Measurements from ENCODE around the gene TRAF7. TPM values are rescaled to one million over a fixed set of nuclear protein-coding genes. Genes with fewer than 3 reads are reported as not detected.

TRAF7 gene
- total RNA-seq, 1 donor from 2014 or later = 66.1 TPM

DNA sequence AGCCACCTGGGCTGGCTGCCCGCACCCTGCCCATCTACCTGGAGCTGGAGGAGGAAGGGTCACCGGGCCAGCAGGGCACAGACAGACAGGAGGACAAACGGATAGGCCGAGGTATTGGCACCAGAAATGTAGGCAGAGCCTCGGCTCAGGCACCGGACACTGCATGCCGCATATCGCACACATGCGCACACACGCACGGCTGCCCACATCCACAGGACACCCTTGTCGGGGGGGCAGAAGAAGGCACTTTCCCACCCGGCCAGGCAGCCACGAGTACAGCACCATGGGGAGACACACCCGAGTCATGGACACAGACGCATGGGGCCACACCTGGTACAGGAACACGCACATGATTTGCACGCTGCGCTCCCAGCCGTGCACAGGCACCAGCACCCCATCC, 26.4 kb downstream of the TRAF7 start:
- no peak for DNase-seq (ENCODE audit: low read depth)

DNA sequence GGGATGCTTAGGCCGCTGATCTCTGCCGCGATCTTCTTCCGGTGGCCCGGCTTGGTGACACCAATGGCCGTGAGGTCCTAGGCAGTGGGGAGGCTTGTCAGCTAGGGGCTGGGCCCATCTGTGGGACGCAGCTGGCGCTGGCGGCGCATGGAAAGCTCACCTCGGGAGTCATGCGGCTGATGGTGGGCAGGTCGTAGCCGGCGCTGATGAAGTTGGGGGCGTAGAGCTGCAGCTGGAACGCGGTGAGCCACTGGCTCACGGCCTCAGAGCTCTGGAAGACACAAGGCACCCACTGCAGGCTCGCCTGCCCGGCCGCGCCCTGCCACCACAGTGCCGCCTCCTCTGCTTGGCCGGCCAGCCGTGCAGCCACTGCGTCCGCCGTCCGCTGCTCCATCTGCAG, 28.1 kb downstream of the TRAF7 start:
- no peak for DNase-seq (ENCODE audit: low read depth)

DNA sequence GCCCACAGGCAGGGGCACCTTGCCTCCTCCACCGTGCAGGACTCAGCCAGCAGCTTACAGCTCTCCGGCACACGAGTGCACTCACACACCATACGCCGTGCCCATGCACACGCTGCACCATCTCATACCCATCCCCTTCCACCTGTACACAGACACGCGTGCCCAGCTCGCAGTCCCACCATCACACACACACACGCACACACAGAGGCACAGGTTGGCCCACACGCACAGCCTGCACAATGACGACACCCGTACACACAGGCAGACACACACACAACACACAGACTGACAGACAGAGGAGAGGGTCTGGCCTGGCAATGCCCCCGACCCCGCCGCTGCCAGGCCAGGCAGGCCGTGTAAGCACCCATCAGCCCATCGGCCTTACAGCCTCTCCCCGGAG, 28.8 kb downstream of the TRAF7 start:
- DNase-seq (ENCODE audit: low read depth) = no peak

DNA sequence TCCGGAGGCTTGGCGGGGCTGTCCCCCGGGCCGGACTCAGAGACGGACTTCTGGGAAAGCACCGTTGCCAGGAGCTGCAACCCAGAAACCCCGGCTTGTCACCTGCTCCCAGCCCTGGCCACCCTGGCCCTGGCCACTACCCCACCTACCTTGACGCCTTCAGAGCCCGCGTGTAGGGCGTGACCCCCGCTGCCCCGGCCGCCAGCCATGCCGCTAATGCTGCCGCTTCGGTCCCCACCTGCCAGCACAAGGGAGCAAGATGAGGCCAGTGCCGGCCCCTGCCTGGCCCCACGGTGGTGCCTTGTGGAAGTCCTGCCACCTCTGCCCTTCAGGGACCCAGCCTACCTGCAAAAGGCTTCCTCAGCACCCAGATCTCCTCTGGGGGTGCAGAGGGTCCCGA, 29.4 kb downstream of the TRAF7 start:
- DNase-seq (ENCODE audit: low read depth) = no peak

DNA sequence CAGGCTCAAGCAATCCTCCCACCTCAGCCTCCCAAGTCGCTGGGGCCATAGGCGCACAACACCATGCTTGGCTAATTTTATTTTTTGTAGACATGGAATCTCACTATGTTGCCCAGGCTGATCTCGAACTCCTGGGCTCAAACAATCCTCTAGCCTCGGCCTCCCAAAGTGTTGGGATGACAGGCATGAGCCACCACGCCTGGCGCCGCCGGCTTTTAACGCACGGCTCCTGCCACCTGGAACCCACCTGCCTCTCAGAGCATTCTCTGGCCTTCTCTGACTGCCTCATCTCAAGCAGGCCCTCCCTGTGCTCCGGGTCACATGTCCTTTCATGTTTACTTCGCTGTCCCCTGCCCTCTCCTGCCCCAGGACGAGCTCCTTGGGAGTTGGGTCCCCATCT, 30.5 kb downstream of the TRAF7 start:
- DNase-seq (ENCODE audit: low read depth) = no peak

DNA sequence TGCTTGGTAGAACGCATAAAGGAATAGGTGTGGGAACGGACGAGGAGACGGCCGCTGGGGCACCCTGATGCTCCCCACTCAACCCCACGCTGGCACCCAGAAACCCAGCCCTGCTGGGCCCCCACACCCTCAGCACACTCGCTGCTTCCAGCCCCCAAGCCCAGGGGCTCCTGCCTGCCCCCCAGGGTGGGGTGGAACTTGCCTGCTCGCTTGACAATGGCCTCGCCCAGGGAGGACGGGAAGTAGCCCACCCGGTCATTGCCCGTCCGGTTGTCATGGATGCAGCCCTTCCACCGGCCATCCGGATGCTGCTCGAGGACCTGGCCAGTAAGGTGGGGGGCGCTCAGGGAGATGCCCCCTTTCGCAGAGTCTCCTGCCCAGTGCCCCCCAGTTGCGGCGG, 30.9 kb downstream of the TRAF7 start:
- no peak for DNase-seq (ENCODE audit: low read depth)

DNA sequence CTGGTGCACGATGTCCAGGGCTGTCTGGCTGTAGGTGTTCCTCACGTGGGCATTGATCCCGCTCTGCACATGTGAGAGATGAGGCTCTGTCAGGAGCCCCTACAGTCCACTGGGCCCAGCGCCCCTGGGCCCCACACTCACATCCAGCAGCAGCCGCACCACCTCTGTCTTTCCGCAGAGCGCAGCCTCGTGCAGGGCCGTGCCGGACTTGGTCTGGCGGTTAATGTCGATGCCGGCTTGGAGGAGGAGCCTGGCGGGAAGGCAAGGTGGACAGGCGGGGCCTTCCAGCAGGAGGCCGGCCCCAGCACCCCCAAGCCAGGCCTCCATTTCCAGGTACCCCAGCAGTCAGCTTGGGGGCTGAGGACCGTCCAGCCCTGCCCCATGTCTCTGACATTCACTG, 31.6 kb downstream of the TRAF7 start:
- DNase-seq (ENCODE audit: low read depth) = no peak

DNA sequence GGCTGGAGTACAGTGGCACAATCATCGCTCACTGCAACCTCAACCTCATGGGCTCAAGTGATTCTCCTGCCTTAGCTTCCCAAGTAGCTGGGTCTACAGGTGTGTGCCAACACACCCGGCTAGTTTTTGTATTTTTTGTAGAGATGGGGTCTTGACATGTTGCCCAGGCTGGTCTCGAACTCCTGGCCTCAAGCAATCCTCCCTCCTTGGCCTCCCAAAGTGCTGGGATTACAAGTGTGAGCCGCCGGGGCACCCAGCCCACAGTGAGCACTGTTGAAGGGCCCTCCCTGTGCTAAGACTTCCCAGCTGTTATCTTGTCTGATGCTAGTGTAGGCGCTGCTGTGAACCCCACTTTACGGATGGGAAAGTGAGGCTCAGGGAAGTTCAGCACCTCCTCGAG, 32.8 kb downstream of the TRAF7 start:
- no peak for DNase-seq (ENCODE audit: low read depth)

DNA sequence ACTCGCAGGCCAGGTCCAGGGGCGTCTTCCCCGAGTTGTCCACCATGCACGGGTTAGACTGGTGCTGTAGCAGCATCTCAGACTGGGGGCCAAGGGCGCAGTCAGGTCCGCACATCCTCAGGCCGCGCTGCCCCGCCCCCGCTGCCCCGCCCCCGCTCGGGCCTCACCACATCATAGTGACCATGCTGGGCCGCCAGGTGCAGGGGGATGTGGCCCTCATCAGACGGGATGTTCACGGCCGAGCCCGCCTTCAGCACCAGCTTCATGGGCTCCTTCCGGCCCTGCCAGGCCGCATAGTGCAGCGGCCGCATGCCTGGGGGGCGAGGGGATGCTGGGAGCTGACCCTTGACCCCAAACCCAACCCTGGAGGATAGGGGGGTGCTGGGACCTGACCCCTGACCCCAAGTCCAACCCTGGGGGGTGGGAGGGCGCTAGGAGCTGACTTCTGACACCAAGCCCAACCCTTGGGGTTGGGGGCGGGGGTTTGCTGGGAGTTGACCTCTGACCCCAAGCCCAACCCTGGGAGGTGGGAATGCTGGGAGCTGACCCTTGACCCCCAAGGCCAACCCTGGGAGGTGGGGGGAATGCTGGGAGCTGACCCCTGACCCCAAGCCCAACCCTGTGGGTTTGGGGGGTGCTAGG, 33.8 kb downstream of the TRAF7 start:
- no peak for DNase-seq (ENCODE audit: low read depth)

DNA sequence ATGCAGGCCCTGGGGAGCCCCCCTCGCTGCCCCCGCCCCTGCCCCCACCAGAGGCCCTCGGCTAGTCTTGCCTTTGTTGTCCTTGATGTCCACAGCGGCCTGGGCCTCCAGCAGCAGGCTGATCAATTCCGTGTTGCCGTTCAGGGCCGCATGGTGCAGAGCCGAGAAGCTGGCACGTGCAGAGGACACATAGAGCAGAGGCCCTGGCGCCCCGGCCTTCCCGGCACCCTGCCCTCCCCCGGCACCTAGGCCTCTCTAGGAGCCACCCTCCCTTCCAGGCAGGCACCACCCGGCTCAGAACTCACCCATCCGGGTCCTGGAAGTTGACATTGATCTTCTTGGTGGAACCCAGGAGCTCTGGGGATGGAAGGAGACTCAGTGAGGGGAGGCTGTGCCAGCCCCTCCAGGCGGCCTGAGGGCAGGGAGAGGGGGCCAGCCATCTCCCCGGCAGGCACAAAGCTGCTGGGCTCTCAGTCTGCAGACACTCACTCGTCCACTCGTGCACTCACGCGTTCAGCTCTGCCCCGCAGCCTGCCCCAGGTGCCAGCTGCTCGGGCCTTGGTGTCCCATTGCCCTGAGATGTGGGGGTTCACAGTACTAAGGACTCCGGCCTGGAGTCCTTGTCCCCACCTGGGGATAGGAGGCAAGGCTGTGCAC, 34.5 kb downstream of the TRAF7 start:
- no peak for DNase-seq (ENCODE audit: low read depth)

DNA sequence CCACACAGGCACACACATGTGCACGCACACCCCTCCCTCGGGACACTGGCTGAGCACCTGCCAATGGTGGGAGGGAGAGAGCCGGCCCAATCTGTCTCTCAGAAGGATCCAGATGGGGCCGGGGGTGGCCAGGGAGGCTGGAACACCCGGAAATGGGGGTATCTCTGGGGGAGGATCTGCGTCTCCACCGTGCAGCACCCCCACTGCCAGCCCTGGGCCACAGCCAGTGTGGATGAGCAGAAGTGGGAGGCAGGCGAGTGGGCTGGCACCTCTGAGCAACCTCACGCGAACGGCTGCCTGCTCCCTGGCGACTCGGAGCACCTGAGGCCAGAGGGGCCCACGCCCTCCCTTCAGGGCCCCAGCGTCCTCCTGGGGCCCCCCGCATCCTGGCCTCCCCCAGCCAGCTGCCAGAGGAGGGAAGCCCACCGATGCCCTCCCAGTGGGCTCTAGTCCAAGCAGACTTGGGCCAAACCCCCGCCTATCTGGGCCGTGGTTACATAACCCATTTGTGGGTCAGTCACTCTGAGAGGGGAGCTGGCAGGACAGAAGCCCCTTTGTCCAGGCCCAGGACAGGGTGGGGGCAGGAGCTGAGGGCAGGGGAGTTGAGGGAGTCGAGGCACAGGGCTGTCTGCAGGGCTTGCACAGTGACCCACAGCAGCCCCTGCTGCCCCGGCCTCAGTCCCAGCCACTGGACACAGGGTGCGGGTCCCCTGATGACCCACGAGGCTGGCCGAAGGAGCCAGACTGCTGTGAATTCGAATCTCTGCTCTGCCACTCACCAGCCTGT, 35.3 kb downstream of the TRAF7 start:
- DNase-seq (ENCODE audit: low read depth) = no peak

DNA sequence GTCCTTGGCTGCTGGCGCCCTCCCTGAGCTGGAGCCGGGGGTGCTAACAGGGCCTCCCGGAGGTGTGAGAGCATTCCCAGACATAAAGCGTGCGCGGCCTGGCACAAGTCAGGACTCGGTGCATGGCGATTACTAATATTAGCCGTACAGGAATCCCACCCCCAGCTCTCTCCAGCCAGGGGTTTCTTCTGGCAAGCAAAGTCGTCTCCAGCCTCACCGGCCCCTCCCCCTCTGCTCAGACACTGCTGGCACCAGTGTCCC, 35.8 kb downstream of the TRAF7 start:
- no peak for DNase-seq (ENCODE audit: low read depth)

DNA sequence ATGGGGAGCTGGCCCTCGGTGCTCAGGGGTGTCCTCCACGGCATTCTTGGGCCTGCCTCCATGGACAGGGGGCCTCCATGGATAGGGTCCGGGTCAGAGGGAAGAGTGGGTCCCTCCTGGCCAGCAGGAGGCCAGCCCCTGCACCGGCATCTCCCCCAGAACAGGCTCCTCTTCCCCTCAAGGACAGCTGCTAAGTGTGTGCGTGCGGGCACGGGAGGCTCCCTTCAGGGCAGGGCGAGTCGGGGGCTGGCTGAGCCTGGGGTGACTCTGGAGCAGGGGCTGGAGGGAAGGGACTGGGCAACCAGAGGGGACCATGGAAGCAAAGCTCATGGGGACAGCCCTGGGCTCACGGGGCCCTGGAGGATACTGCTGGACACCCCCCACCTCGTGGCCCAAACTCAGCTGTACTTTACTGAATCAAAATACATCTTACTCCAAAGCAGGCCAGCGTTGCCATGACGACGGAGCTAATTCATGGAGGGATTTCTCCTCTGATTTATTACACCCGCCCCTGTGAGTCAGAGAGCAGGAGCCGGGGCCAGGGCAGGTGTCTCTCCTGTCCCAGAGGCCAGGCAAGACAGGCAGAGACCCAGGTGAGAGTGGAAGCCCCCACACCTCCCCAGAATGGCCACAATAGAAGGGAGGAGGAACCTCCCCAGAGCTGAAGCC, 38.7 kb downstream of the TRAF7 start:
- no peak for DNase-seq (ENCODE audit: low read depth)

DNA sequence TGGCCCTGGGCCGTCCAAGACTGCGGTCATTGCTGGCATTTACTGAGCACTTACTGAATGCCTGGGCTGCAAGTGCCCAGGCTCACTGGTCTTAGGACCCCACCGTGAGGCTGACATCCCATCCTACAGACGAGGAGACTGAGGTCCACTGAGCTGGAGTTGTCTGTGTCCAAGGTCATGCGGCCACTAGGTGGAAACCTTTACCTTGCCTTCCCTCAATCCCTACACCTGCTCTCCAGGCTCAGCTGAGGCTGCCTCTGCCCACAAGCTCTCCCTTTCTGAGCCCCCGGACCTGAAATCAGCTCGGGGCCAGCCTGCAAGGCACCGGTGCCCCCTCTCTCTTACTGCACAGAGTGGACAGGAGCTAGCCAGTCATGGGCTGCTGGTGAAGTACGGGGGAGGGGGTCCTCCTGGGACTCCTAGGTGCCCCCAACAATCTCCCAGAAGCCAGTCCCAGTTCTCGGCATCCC, 39.3 kb downstream of the TRAF7 start:
- peak; percentile 62 for DNase-seq (ENCODE audit: low read depth)

DNA sequence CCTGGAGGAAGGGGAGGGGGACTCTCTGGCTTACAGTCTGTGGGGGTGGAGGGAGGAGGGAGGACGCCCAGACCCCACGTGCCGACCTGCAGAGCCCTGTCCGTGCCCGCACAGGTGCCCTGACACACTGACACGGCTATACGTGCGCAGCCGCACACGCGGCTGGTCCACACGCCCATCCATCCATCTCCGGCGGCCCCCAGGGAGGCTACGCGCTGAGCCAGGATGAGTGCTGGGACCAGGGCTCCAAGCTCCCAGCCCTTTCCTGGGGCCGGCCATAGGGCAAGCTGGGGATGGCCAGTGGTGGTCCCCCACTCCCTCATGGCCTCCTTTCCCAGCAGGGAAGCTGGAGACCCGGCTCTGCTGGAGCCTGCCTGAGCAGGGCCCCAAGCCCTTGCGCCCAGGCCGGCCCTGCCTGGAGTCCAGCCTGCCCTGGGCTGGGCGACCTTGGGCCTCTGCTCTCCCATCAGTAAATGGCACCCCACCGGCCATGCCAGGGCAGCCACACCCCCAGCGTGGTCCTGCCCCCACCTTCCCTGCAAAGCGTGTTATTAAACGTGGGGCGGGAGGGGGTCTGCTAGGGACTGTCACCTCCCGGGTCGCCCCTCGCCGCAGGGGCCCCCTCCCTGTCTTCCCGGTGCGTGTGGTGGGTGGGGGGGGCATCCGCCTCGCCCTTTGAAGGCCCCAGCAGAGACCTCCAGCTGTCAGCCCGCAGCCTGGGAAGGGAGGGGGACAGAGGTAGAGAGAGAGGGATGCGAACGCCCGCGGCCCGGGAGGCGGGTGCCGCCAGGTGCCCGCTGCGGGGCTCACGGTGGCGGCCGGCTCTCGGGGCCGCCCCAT, 40.0 kb downstream of the TRAF7 start:
- no peak for DNase-seq (ENCODE audit: low read depth)

DNA sequence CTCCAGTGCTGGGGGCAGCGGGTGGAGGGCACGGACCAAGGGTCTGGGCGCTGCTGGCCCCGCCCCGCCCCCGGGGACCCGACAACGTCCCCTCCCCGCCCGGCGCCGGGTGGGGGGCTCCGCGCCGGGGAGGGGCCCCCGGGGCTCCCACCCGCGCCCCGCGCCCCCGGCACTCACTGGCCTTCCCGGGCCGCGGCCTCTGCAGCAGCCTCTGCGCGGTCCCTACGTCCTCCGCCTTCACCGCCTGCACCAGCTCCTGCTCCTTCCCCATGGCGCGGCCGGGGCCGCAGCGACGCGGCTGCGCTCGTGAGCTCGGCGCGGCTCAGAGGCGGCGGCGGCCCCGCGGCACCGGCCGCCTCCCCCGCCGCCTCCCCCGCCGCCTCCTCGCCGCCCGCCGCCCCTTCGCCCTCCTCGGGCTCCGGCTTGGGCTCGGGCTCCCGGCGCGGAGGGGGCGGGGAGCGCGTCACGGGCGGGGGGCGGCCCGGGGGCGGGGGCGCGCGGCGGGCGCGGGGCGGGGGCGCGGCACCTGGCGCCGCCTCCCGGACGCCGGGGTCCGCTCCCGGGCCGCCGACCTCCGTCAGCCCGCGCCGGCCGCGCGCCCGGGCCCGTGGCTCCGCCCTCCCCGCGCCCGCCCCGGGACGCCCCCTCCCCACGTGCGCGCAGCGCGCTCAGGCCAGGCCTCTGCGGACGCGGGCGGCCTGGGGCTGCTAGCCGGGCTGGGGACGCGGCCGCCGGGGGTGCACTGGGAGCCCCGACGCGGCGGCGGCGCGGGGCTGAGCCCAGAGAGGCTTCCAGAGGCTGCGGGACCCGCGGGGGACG, 40.8 kb downstream of the TRAF7 start, which contains the start of gene CASKIN1:
CASKIN1 (minus strand) TSS at position 444 of the 819 bp plus-strand sequence; CDS start at position 271, 173 bp downstream.
- no peak for DNase-seq (ENCODE audit: low read depth)

DNA sequence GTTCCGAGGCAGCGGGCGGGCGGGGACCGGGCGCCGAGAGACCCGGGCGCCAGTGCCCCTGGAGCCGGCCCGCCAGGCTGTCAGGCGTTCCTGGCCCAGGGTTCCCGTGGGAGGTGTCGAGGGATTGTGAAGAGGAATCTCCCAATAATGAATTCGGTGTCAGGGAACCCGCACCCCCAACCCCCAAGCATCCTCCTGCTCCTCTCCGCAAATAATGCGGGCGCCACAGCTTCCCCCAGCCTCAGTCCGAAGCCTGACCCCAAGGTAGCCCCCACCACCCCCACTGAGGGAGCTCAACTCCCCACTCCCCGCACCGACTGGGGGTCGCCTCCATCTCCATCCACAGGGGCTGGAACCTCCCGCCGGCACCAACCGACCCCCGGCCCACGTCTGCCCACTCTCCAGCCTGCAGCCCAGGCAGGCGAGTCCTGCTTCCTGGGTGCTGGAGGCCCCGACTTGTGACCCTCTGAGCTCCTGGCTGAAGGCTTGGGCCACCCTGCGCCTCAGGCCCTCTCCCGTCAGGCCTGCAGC, 41.5 kb downstream of the TRAF7 start:
- DNase-seq (ENCODE audit: low read depth) = no peak

DNA sequence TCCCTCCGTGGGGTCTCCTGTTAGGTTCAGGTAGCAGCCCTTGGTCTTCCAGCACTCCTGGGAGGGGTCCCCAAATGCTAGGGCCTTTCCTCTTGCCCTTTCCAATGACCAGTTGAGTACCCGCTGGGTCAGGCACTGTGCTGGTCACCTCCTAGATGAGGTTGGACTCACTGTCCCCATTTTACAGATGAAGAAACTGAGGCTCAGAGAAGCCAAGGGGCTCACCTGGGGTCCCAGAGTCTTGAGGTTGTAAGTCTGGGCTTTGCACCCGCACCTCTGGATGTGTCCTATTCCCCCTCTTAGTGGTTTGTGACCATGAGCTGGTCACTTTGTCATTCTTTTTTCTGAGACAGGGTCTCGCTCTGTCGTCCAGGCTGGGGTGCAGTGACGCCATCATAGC, 42.2 kb downstream of the TRAF7 start:
- no peak for DNase-seq (ENCODE audit: low read depth)

DNA sequence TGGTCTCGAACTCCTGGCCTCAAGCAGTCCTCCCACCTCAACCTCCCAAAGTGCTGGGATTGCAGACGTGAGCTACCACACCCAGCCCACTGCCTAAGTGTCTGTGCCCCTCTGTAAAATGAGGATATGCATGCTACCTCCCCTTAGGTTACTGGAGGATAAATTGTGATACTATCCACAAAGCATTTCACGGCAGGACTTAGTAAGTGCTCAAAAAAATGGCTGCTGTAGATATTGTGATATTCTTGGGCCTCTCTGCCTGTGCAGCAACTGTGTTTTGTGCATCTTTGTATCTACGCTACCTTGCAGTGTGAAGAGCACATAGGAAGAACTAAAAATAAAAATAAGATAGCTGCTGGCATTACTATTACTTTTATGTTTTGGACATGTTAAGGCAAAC, 42.7 kb downstream of the TRAF7 start:
- DNase-seq (ENCODE audit: low read depth) = no peak

DNA sequence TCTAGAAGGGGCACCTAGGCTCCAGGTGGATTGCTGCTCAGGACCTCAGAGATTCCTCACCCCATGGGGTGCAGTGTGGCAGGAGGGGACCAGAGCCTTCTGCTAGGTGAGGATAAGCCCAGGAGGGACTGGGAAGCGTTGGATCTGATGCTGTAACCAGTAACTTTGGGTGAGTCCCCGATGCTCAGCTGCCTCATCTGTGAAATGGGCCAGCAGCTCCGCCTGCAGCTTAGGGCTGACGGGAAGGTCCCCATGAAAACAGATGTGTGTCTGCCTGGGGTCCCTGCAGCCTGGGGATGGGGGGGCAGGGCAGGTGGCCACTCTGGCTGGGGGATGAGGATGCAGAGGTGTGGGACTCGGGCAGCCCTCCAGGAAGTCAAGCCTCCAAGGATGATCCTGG, 43.5 kb downstream of the TRAF7 start:
- DNase-seq (ENCODE audit: low read depth) = no peak

All from renal cortical epithelial cell (primary cell).